Fibroblast of pulmonary artery (primary cell): ENCODE measurements around the gene KIAA1217.

Experiments used
- DNase-seq: peaks from one replicate; pipeline ENCODE4 v3.0.0-alpha.2; 2010; ENCODE audit warnings: low read depth
- H3K4me3 ChIP-seq: replicated peaks from 2 replicates; pipeline ENCODE4 v1.5.1; 2011; ENCODE audit warnings: low read depth, mild to moderate bottlenecking, control low read depth, low read length, moderate library complexity
- CTCF ChIP-seq: IDR thresholded peaks from 2 replicates; pipeline ENCODE4 v1.5.1; 2011; ENCODE audit warnings: mild to moderate bottlenecking, control low read depth, low read length, inconsistent platforms; ENCODE audit errors: missing control alignments

Gene KIAA1217

GRCh38 chr10:24483701-24484100, 274.8 kb downstream of the KIAA1217 start:
- DNase-seq = peak; percentile 35
- H3K4me3 ChIP-seq = no peak overlapping the region
- no peak for TF ChIP-seq CTCF

- no peak for DNase-seq
- TF ChIP-seq CTCF = no peak
- H3K4me3 ChIP-seq = no peak overlapping the region
Measured at GRCh38 chr10:24484771-24485170, 275.8 kb downstream of the KIAA1217 start.

- DNase-seq = no peak
- no peak overlapping the region for H3K4me3 ChIP-seq
- TF ChIP-seq CTCF = no peak
Measured at GRCh38 chr10:24485304-24485703, 276.4 kb downstream of the KIAA1217 start.

GRCh38 chr10:24488631-24489030, 279.7 kb downstream of the KIAA1217 start:
- no peak for TF ChIP-seq CTCF
- no peak for DNase-seq
- H3K4me3 ChIP-seq = no peak overlapping the region

GRCh38 chr10:24493165-24493564, 284.2 kb downstream of the KIAA1217 start:
- H3K4me3 ChIP-seq = no peak overlapping the region
- DNase-seq = peak; percentile 41
- TF ChIP-seq CTCF = no peak

GRCh38 chr10:24494236-24494635, 285.3 kb downstream of the KIAA1217 start:
- TF ChIP-seq CTCF = no peak
- no peak for DNase-seq
- H3K4me3 ChIP-seq = no peak overlapping the region

- TF ChIP-seq CTCF = no peak
- H3K4me3 ChIP-seq = no peak overlapping the region
- no peak for DNase-seq
Measured at GRCh38 chr10:24494777-24495176, 285.8 kb downstream of the KIAA1217 start.
